H1 (cell line): ENCODE data around the gene AP5S1. TPM values are rescaled to one million over a fixed set of nuclear protein-coding genes. Genes with fewer than 3 reads are reported as not detected.

Source experiments
- CHD7 ChIP-seq: fragments of 300-600 bp; sonication (generic); IDR thresholded peaks from 2 replicates; pipeline ENCODE4 v1.7.1; 2012; ENCODE audit warnings: low read length, moderate library complexity, mild to moderate bottlenecking, inconsistent platforms; ENCODE audit not compliant: insufficient replicate concordance
- JUN ChIP-seq: IDR thresholded peaks from 2 replicates; pipeline ENCODE4 v1.6.1; 2011; ENCODE audit warnings: low read depth, mild to moderate bottlenecking, improper control_type of control experiment, low read length
- polyA plus RNA-seq, 7 experiments: library from polyadenylated mRNA; depleted of rRNA in 3 of 7; stranded (reverse) in 5 of 7; unstranded in 2 of 7; fragments of >200 nt in 5 of 7; fragments of 200-250 nt in 2 of 7; gene quantifications; 1 replicate in 5 of 7; 2 replicates in 1 of 7; 4 replicates in 1 of 7; pipeline versions ENCODE4 v1.2.1 to v1.2.3, GENCODE V29; 2011 to 2013; ENCODE audit warnings: missing spikeins in 2 of 7, mixed read lengths in 2 of 7
- total RNA-seq: library from RNA; stranded (reverse); fragmentation: NEBNext Ultra II Directional; extraction: Animal tissue kit (Norgen Biotek cat#: 25700); gene quantifications from 2 replicates; pipeline ENCODE4 v1.2.1, GENCODE V29; 2021

Gene AP5S1
- total and polyA plus RNA-seq, 2 of the 8 experiments (the other 6 are each of a cell fraction or from before 2014, with no cell fraction given), result 3.3 to 3.7 TPM

GRCh38 chr20:3821996-3822395 is 1.6 kb downstream of the AP5S1 start (continued):
- TF ChIP-seq CHD7 (no peak), JUN (no peak)
